ENCODE data around the gene SLC15A3.

DNA sequence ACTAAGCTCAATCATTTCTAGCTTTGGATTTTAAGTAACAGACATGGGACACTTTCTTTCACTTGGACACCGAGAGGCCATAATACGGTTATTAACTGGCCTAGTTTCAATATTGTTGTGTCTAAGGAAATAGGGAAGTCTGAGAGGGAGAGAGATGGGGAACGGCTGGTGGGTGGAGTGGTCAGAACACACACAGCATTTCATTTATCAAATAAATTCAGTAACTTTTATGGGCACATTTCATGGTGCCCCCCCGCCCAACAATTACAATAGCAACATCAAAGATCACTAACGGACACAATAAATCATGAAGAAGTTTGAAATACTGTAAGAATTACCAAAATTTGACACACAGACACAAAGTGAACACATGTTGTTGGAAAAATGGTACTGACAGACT is 56.3 kb downstream of the SLC15A3 start:
- TF ChIP-seq, protein P1, sequence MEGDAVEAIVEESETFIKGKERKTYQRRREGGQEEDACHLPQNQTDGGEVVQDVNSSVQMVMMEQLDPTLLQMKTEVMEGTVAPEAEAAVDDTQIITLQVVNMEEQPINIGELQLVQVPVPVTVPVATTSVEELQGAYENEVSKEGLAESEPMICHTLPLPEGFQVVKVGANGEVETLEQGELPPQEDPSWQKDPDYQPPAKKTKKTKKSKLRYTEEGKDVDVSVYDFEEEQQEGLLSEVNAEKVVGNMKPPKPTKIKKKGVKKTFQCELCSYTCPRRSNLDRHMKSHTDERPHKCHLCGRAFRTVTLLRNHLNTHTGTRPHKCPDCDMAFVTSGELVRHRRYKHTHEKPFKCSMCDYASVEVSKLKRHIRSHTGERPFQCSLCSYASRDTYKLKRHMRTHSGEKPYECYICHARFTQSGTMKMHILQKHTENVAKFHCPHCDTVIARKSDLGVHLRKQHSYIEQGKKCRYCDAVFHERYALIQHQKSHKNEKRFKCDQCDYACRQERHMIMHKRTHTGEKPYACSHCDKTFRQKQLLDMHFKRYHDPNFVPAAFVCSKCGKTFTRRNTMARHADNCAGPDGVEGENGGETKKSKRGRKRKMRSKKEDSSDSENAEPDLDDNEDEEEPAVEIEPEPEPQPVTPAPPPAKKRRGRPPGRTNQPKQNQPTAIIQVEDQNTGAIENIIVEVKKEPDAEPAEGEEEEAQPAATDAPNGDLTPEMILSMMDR (IDR thresholded peaks at IDR 0.05): no peak
- TF ChIP-seq POLR2A (IDR thresholded peaks at IDR 0.05) (no peak), POLR2AphosphoS5 (IDR thresholded peaks at IDR 0.05) (no peak)
